ENCODE data around the gene NIT2. TPM values are rescaled to one million over a fixed set of nuclear protein-coding genes. Genes with fewer than 3 reads are reported as not detected.

NIT2 gene, protein sequence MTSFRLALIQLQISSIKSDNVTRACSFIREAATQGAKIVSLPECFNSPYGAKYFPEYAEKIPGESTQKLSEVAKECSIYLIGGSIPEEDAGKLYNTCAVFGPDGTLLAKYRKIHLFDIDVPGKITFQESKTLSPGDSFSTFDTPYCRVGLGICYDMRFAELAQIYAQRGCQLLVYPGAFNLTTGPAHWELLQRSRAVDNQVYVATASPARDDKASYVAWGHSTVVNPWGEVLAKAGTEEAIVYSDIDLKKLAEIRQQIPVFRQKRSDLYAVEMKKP
- 11.4 and 15.9 TPM in 2 replicates for total RNA-seq

DNA sequence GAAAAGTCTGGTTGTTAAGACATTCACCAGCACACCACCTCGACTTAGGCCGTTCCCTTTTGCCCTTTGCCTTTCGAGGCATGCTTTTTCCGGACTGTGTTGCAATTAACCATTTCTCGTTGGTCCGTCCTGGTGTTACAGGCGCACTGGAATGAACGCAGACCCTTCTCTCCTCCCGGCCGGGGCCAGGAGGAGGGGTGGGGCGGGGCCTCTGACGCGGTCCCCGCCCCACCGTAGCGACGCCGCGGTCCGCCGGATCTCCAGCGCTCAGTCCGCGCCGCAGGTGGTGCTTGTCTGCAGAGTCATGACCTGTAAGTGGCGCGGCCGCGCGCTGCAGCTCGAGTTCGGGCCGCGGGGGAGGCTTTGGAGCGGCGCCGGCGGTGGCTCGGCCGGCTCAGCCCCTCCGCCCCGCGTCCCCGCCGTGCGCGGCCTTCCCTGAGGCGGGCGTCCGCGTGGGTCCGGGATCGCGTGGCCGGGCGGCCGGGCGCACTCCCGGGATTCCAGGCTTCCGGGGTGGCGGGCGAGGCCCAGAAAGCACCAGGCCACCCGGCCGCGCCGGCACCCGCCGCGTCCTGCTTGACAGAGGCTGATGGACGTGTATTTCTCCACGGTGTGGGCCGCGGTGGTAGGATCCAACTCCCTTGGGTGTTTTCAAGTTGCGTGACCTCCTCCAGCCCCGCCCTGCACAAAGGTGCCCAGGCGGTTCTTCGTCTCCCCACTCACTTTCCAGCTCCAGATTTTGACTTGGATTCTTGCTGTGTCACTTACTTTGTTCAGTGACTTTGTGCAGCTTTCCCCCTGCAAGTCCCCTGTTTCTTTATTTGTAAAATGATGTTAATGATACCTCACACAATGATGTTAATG, at the start of gene NIT2:
Gene NIT2 (plus strand): TSS at position 270 of the 864 bp plus-strand sequence. CDS start 35 bp downstream, at position 305.

DNA sequence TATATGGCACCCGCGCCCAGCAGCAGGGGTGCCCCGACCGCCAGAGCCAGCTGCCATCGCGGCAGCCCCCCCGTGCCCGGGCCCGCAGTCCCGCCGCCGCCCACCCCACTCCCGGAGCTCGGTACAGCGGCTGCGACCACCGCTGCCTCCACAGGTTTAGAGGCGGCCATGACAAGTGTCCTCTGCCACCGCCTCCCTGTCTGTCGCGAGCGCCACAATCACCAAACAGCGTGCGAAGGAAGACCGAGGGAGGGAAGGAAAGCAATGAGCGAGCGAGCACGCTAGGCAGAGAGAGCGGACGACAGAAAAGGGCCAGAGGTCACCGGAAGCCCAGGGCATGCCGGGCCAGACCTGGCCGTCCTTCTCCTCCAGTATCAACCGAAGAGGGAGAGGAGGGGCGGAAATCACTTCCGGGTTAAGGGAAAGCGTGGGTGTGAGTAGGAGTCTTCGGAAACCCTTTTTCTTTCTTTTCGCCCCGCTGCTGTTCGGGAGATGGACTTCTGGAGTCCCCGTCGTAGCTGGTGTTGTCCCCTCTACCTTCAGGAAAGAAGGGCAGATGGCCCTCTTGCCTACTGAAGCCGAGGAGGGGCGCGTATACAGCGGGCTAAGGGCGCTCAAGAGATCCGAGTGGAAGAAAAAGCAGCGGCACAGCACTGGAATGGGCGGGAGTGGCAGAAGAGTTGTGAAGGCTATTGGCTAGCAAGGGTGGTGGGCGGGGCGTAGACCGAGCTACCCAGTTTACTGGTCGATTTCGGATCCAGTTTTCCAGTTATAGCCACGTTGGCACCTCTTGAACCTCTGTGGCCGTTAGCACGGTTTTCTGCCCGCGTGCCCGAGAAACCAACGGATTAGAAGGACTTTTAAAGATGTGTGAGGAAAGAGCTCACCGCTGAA, 66.5 kb downstream of the NIT2 start, which contains the start of the genes LNP1 and TOMM70:
Gene LNP1 (plus strand): TSS at position 760 of the 894 bp plus-strand sequence. CDS start 28,191 bp downstream, outside the sequence.
Gene TOMM70 (minus strand): TSS at position 310 of the 894 bp plus-strand sequence. CDS start 140 bp downstream, at position 170.

Other genes starting within 250 kb of the NIT2 start
- gene FILIP1L, start 220.3 kb upstream of the NIT2 start, total RNA-seq, result 35.1 and 88.3 TPM in 2 replicates
- gene TBC1D23, start 73.8 kb upstream of the NIT2 start, total RNA-seq, result 36.5 and 54.0 TPM in 2 replicates
- 38.9 and 45.2 TPM in 2 replicates for gene TOMM70, start 66.3 kb downstream of the NIT2 start, total RNA-seq
- 6.0 and 10.6 TPM in 2 replicates for gene LNP1, start 66.8 kb downstream of the NIT2 start, total RNA-seq
- 188 and 237 TPM in 2 replicates for gene TMEM45A, start 157.9 kb downstream of the NIT2 start, total RNA-seq

All from placental epithelial cell (primary cell).